ENCODE results near the gene SMC3. TPM values are rescaled to one million over a fixed set of nuclear protein-coding genes. Genes with fewer than 3 reads are reported as not detected.

SMC3 gene
- polyA plus RNA-seq, 2 of the 4 experiments (the other 2 are of a cell fraction): 59.5 to 60.5 TPM

GRCh38 chr10:110569122-110569521 is 1.6 kb downstream of the SMC3 start:
- peak overlapping the region; percentile 79 for H3K4me2 ChIP-seq
- CTCF ChIA-PET: interaction anchor here (1.4 kb wide), 1 partner anchor 13 kb away, joined by 5 read pairs; no protein-coding TSS in a partner anchor
- POLR2A ChIA-PET: no interaction called here
- FAIRE-seq: no peak
- WGBS (ENCODE audit: missing lambda C conversion rate): 63% methylated on average over 3 of the region's 3 CpGs
- no peak for ATAC-seq
- no peak for TF ChIP-seq FOXS1 (CRISPR knock-in tag; IDR thresholded peaks at IDR 0.05)
- TF ChIP-seq MAFK (IDR thresholded peaks at IDR 0.05; ENCODE audit: partially characterized antibody): peak; percentile 89
- no peaks in the 10 kb centered on the region for H3K9me3 ChIP-seq
- H3K4me1 ChIP-seq: peaks cover 48% of the 10 kb centered on the region
- DNase-seq (ENCODE audit: low read depth in 1 of 2, low spot score in 1 of 2): no peak
- H3K4me3 ChIP-seq: peak overlapping the region; percentile 88
- H3K27ac ChIP-seq: no peak overlapping the region

- H3K4me1 ChIP-seq: peaks cover 48% of the 10 kb centered on the region
- no peak overlapping the region; the same call in 2 of the 3 replicates for H3K4me3 ChIP-seq
- no peaks in the 10 kb centered on the region for H3K9me3 ChIP-seq
- H3K27ac ChIP-seq: peak overlapping the region in 1 of 2 experiments; percentile 0; a peak in 1 of 6 replicates
- CTCF ChIA-PET: interaction anchor here (0.6 to 1.5 kb wide), 4 partner anchors 11 to 102 kb away, joined by 3 to 5 read pairs (median 3); no protein-coding TSS in a partner anchor
- no peak for TF ChIP-seq CHD4 (IDR thresholded peaks at IDR 0.05; ENCODE audit: borderline replicate concordance)
- peak; percentile 42 for TF ChIP-seq MAFK (IDR thresholded peaks at IDR 0.05; ENCODE audit: partially characterized antibody)
- TF ChIP-seq E2F6 (IDR thresholded peaks at IDR 0.05; ENCODE audit: borderline replicate concordance, low read depth): no peak
- FAIRE-seq (no peak), ATAC-seq (no peak), DNase-seq (ENCODE audit: low read depth in 1 of 2, low spot score in 1 of 2) (no peak)
- 92% methylated on average over 1 of the region's 1 CpG for WGBS (ENCODE audit: missing lambda C conversion rate)
- POLR2A ChIA-PET: no interaction called here
- peak overlapping the region; percentile 79 for H3K4me2 ChIP-seq
Measured at GRCh38 chr10:110569736-110570135, 2.2 kb downstream of the SMC3 start.

DNA sequence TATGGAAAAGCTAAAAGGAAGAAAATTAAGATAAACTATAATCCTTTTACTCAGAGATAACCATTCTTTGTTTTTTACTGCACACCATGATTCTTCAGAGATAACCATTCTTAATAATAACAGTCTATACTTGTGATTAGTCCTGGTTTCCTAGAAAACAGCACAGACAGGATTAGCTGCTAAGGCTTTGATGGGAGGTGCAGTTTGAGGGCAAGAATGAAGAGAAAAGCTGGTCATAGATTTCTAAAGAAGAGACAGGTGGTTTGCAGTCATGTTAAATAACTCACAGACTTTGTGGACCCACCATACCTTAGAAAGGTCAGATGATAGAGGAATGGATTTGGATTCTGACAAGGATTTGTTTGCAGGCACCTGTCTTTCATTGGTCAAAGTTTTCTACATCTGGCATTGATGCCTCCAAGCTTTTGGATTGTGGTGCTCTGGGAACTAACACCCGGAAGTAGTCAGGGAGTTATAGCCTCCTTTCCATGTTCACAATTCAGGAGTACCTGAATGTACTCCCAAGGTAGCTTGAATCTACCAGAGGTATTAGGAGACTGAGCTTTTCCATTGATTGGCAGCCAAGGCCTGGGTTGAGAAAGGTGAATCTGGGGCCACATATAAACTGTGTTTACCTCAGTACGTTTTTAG is 3.7 kb downstream of the SMC3 start:
- 72% methylated on average over 2 of the region's 2 CpGs for WGBS (ENCODE audit: missing lambda C conversion rate)
- ATAC-seq (no peak), DNase-seq (ENCODE audit: low read depth in 1 of 2, low spot score in 1 of 2) (no peak), FAIRE-seq (no peak)
- H3K4me1 ChIP-seq: peaks cover 56% of the 10 kb centered on the region
- H3K9me3 ChIP-seq: no peaks in the 10 kb centered on the region
- CTCF ChIA-PET: interaction anchor here (0.9 to 1.5 kb wide), 3 partner anchors 31 to 265 kb away, joined by 3 to 4 read pairs (median 3); no protein-coding TSS in a partner anchor
- no peak for TF ChIP-seq ZNF302 (CRISPR knock-in tag; IDR thresholded peaks at IDR 0.05)
- POLR2A ChIA-PET: no interaction called here
- no peak overlapping the region for H3K4me3 ChIP-seq
- H3K4me2 ChIP-seq: no peak overlapping the region
- no peak overlapping the region for H3K27ac ChIP-seq

GRCh38 chr10:110572862-110573261 is 5.4 kb downstream of the SMC3 start:
- no peak for ATAC-seq
- Histone ChIP-seq H3K27ac (no peak overlapping the region), H3K4me2 (no peak overlapping the region), H3K4me1 (peaks cover 53% of the 10 kb centered on the region), H3K9me3 (no peaks in the 10 kb centered on the region), H3K4me3 (no peak overlapping the region)
- ChIA-PET CTCF (no interaction called here), POLR2A (no interaction called here)
- TF ChIP-seq, protein P1, sequence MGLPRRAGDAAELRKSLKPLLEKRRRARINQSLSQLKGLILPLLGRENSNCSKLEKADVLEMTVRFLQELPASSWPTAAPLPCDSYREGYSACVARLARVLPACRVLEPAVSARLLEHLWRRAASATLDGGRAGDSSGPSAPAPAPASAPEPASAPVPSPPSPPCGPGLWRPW (IDR thresholded peaks at IDR 0.05): no peak
- TF ChIP-seq POLR2A (IDR thresholded peaks at IDR 0.05; ENCODE audit: low read length) (no peak), E2F6 (IDR thresholded peaks at IDR 0.05; ENCODE audit: borderline replicate concordance, low read depth) (no peak), TP53 (CRISPR knock-in tag; IDR thresholded peaks at IDR 0.05) (no peak), ZFP36 (IDR thresholded peaks at IDR 0.05; ENCODE audit: borderline replicate concordance, partially characterized antibody) (no peak), RNF2 (IDR thresholded peaks at IDR 0.05; ENCODE audit: borderline replicate concordance, low read depth) (no peak), NPAS2 (CRISPR knock-in tag; IDR thresholded peaks at IDR 0.05; ENCODE audit: borderline replicate concordance) (no peak), MYC (IDR thresholded peaks at IDR 0.05; ENCODE audit: borderline replicate concordance, low read length) (no peak), EHMT2 (IDR thresholded peaks at IDR 0.05; ENCODE audit: low read depth) (no peak), CHD2 (IDR thresholded peaks at IDR 0.05; ENCODE audit: low read length, partially characterized antibody) (no peak), SMC3 (IDR thresholded peaks at IDR 0.05) (no peak), HEYL (CRISPR knock-in tag; IDR thresholded peaks at IDR 0.05) (no peak), POLR2AphosphoS2 (conservative IDR thresholded peaks at IDR 0.05; ENCODE audit: low read length) (no peak), HOXB5 (CRISPR knock-in tag; IDR thresholded peaks at IDR 0.05) (no peak)
- no peak for DNase-seq (ENCODE audit: low read depth in 1 of 2, low spot score in 1 of 2)
- 87% methylated on average over 2 of the region's 2 CpGs for WGBS (ENCODE audit: missing lambda C conversion rate)
- no peak for FAIRE-seq
